Activated naive CD4-positive, alpha-beta T cell treated with anti-CD3 and anti-CD28 coated beads, Interleukin-2, amount 10 ng/mL, durations not matched to agents 7 days and 5 days (primary cell): ENCODE results near the gene TPRN.

Source experiments
- CTCF ChIA-PET: fragments of 350-600 bp; sonication (Branson Sonifier 250); formaldehyde crosslinking; loops from one replicate; lab custom pipeline; 2021; ENCODE audit warnings: antibody characterized with exemption; lab: Charles Lee
- DNase-seq: peaks from one replicate; pipeline ENCODE4 v3.0.0-alpha.2; 2020
- H3K27ac Mint-ChIP-seq: one replicate; pipeline ENCODE4 v1.8.0; 2021; ENCODE audit warnings: mild to moderate bottlenecking, moderate library complexity, mixed read lengths
- H3K27me3 Mint-ChIP-seq: one replicate; pipeline ENCODE4 v1.8.0; 2021; ENCODE audit warnings: mild to moderate bottlenecking, mixed read lengths
- H3K36me3 Mint-ChIP-seq: one replicate; pipeline ENCODE4 v1.8.0; 2021; ENCODE audit warnings: mixed read lengths
- H3K4me1 Mint-ChIP-seq: one replicate; pipeline ENCODE4 v1.8.0; 2021; ENCODE audit warnings: mixed read lengths
- H3K4me3 Mint-ChIP-seq: one replicate; pipeline ENCODE4 v1.8.0; 2021; ENCODE audit warnings: mild to moderate bottlenecking, moderate library complexity, mixed read lengths
- H3K9me3 Mint-ChIP-seq: one replicate; pipeline ENCODE4 v1.8.0; 2021; ENCODE audit warnings: mixed read lengths

Gene TPRN

DNA sequence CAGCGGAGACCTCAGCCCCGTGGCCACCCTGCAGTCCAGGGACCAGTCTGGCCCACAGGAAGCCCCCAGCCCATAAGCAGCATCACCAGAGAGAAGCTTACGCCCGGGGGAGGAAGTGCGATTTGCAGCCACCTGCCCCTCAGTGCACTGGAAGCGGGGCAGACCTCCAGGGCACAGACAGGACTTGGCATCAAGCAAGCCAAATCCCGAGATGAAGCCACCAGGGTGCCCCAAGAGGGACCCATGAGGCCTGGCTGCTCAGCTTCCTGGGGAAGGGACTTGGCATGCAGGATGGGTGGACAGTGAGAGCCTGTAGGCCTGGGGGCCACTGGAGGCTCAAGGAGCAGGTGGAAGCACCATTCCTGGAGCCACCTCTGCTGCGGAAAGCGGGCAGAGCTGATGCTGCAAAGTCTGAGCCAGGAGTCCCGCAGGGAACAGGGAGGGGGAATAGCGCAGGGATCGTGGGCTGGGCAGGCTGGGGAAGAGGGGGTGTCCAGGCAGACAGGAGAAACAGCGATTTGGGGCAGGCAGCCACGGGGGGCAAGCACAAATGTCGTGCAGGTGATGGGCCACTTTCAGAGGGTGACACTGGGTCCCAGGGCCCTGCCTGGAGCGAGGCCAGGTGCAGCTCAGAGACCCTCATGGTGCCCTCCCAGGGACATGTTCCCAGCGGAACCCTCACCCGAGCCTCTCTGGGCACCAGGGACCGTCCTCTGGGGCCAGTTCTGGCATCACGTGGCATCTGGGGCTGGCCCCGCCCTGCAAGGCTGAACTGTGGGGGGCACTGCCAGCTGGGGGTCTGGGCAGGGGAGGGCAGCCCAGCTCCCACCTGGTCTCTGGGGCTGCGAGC lies 33.9 kb downstream of the TPRN start:
- CTCF ChIA-PET = no interaction called here
- Mint-ChIP-seq H3K4me3 (no peak overlapping the region), H3K36me3 (no peaks in the 10 kb centered on the region), H3K27me3 (peaks cover 96% of the 10 kb centered on the region), H3K4me1 (peaks cover 2% of the 10 kb centered on the region), H3K9me3 (no peaks in the 10 kb centered on the region), H3K27ac (no peak overlapping the region)
- no peak for DNase-seq

DNA sequence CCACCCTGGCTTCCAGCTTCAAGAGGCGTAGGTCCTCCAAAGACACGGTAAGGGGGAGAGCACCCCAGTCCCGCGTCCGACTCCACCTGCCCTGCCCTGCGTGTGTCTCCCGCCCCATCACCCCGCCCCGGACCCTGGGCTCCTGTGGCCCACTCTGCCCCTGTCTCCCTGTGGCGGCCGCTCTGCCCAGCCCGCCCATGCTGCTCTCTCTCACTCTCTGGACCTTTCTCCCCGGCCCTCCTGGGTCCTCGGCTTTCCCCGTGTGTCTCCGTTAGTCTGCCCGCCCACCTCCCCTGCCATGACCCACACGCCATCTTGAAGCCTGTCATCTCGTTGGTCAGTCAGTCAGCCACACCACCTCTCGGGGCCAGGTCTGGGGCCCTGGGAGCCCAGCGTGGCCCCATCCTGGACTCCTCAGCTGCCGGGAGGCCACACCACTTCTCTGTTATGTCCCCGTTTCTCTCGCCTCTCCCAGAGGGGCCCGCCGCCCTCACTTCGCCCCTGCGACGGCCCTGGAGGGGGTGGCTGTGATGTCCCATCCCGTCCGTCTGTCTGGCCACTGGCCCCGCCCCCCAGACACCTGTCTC lies 35.2 kb downstream of the TPRN start:
- Mint-ChIP-seq H3K4me3 (no peak overlapping the region), H3K27ac (no peak overlapping the region), H3K36me3 (no peaks in the 10 kb centered on the region), H3K9me3 (no peaks in the 10 kb centered on the region), H3K4me1 (peaks cover 2% of the 10 kb centered on the region), H3K27me3 (peaks cover 96% of the 10 kb centered on the region)
- CTCF ChIA-PET = no interaction called here
- no peak for DNase-seq

DNA sequence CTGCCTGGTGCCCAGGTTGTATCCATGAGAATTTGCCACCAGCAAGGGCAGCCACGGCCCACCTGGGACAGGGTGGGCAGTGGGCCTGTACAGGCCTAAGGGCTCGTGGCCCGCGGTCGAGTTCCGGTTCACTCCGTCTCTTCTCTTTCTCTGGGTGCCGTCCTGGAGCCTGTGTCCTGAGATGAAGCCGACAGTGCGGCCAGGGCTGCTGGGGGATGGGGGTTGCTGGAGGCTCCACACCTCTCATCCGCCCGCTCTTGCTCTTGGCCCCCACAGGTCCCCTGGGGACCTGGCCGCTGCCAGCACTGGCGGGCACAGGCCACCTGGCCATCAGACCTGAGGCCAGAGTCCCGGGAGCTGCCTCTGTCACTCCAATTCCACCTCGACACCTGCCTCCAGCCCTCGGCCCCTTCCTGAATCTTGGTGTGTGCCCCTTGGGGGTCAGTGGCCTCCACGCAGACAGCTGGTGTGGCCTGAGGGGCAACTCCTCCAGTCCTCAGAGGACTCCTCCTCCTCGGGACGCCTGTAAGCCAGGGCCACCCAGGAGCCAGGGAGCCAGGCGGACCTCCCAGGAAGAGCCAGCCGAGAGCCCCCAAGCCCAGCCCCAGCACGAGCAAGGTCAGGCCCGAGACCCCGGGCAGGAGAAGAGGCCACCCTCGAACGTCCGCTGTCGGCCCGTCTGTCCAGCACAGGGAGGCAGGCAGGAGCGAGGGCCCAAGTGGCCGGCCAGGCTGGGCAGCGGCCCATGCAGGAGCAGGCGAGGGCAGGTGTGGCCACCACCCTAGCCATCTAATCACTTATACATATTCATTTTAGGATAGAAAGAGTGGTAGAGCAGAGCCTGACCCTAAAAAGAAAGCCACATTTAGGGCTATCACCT lies 35.9 kb downstream of the TPRN start:
- Mint-ChIP-seq H3K4me3 (no peak overlapping the region), H3K27ac (no peak overlapping the region), H3K27me3 (peaks cover 97% of the 10 kb centered on the region), H3K4me1 (peaks cover 2% of the 10 kb centered on the region), H3K9me3 (no peaks in the 10 kb centered on the region), H3K36me3 (no peaks in the 10 kb centered on the region)
- DNase-seq = no peak
- CTCF ChIA-PET = interaction anchor here (1.4 kb wide), 1 partner anchor 72 kb away, joined by 4 read pairs; no protein-coding TSS in a partner anchor

DNA sequence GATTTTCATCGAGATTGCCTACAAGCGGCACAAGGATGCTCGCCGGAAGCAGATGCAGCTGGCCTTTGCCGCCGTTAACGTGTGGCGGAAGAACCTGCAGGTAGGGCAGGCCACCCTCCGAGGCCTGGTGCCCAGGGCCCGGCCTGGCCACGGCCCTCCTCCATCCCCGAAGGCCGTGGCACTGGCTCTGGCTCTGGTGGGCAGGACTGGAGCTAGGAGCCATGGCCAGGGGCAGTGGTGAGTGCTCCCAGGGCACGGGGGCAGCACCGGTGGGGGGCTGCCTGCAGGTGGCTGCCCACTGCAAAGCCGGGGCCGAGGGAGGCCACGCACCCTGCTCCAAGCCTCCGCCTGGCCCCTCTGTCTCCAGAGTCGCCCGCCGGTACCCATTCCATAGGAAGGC lies 36.7 kb downstream of the TPRN start:
- Mint-ChIP-seq H3K4me1 (peaks cover 7% of the 10 kb centered on the region), H3K27me3 (peaks cover 97% of the 10 kb centered on the region), H3K9me3 (no peaks in the 10 kb centered on the region), H3K36me3 (no peaks in the 10 kb centered on the region), H3K27ac (no peak overlapping the region), H3K4me3 (no peak overlapping the region)
- DNase-seq = no peak
- CTCF ChIA-PET = interaction anchor here (1.3 to 1.4 kb wide), 2 partner anchors 12 to 73 kb away, joined by 4 to 8 read pairs; no protein-coding TSS in a partner anchor

DNA sequence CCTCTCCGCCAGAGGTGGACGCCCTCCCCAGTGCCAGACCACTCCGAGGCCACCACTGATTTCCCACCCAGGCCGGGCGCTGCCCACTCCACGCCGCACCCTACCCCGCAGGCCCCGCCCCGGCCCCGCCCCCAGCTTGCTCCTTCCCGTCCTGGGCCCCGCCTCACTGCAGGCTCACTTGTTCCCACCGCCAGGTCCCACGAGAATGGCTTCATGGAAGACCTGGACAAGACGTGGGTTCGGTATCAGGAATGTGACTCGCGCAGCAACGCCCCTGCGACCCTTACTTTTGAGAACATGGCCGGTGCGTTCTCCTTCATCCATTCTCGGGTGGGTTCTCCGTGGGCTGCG lies 37.2 kb downstream of the TPRN start:
- Mint-ChIP-seq H3K4me3 (no peak overlapping the region), H3K36me3 (no peaks in the 10 kb centered on the region), H3K4me1 (peaks cover 7% of the 10 kb centered on the region), H3K27ac (no peak overlapping the region), H3K9me3 (no peaks in the 10 kb centered on the region), H3K27me3 (peaks cover 97% of the 10 kb centered on the region)
- CTCF ChIA-PET = interaction anchor here (1.3 to 1.4 kb wide), 2 partner anchors 13 to 74 kb away, joined by 4 to 8 read pairs; no protein-coding TSS in a partner anchor
- no peak for DNase-seq

DNA sequence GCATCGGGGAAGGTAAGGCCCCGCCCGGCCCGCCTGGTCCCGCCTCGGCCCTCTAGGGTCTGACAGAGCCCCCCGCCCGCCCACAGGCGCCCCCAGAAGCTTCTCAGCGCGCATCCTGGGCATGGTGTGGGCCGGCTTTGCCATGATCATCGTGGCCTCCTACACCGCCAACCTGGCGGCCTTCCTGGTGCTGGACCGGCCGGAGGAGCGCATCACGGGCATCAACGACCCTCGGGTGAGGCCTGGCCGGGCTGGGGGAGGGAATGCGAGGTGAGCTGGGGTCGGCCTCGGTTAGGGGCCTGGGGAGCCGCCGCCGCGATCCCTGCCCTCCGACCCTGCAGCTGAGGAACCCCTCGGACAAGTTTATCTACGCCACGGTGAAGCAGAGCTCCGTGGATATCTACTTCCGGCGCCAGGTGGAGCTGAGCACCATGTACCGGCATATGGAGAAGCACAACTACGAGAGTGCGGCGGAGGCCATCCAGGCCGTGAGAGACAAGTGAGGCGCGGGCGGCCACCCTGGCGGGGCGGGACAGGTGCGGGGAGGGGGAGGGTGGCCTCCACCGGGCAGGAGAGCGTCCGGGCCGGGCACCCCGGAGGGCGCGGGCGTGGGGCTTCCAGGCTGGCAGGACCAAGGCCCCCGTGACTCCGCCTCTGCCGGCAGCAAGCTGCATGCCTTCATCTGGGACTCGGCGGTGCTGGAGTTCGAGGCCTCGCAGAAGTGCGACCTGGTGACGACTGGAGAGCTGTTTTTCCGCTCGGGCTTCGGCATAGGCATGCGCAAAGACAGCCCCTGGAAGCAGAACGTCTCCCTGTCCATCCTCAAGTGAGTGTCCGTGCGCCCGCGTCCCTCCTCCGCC lies 37.8 kb downstream of the TPRN start:
- no peak overlapping the region for H3K4me3 Mint-ChIP-seq
- CTCF ChIA-PET = interaction anchor here (1.3 to 1.4 kb wide), 2 partner anchors 13 to 74 kb away, joined by 4 to 8 read pairs; no protein-coding TSS in a partner anchor
- peaks cover 13% of the 10 kb centered on the region for H3K4me1 Mint-ChIP-seq
- peaks cover 97% of the 10 kb centered on the region for H3K27me3 Mint-ChIP-seq
- H3K27ac Mint-ChIP-seq = no peak overlapping the region
- H3K36me3 Mint-ChIP-seq = no peaks in the 10 kb centered on the region
- no peak for DNase-seq
- no peaks in the 10 kb centered on the region for H3K9me3 Mint-ChIP-seq

DNA sequence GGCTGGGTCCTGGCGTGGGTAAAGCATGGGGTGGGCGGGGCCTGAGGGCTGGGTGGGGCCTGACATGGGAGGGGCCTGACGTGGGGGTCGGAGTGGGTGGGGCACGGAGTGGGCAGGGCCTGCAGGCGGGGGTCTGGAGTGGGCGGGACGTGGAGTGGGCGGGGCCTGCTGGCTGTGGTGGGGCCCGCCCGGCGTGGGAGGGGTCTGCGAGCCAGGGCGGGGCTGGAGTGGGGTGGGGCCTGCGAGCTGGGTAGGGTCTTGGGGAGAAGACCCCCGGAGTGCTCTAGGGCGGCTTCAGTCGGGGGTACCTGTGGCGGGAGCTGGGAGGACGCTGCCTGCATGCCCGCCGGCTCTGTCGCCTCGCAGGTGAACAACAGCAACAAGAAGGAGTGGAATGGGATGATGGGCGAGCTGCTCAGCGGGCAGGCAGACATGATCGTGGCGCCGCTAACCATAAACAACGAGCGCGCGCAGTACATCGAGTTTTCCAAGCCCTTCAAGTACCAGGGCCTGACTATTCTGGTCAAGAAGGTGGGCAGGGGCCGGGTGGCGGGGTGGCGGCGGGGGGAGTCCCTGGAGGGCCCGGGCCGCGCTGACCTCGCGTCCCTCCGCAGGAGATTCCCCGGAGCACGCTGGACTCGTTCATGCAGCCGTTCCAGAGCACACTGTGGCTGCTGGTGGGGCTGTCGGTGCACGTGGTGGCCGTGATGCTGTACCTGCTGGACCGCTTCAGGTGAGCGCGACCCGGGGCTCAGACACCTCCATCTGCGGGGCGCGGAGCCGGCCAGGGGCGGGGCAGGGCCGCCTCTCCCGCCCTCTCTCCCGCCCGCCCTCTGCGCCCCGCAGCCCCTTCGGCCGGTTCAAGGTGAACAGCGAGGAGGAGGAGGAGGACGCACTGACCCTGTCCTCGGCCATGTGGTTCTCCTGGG lies 38.7 kb downstream of the TPRN start:
- Mint-ChIP-seq H3K27ac (no peak overlapping the region), H3K4me3 (no peak overlapping the region), H3K9me3 (no peaks in the 10 kb centered on the region), H3K36me3 (no peaks in the 10 kb centered on the region), H3K4me1 (peaks cover 17% of the 10 kb centered on the region), H3K27me3 (peaks cover 97% of the 10 kb centered on the region)
- CTCF ChIA-PET = no interaction called here
- DNase-seq = no peak

DNA sequence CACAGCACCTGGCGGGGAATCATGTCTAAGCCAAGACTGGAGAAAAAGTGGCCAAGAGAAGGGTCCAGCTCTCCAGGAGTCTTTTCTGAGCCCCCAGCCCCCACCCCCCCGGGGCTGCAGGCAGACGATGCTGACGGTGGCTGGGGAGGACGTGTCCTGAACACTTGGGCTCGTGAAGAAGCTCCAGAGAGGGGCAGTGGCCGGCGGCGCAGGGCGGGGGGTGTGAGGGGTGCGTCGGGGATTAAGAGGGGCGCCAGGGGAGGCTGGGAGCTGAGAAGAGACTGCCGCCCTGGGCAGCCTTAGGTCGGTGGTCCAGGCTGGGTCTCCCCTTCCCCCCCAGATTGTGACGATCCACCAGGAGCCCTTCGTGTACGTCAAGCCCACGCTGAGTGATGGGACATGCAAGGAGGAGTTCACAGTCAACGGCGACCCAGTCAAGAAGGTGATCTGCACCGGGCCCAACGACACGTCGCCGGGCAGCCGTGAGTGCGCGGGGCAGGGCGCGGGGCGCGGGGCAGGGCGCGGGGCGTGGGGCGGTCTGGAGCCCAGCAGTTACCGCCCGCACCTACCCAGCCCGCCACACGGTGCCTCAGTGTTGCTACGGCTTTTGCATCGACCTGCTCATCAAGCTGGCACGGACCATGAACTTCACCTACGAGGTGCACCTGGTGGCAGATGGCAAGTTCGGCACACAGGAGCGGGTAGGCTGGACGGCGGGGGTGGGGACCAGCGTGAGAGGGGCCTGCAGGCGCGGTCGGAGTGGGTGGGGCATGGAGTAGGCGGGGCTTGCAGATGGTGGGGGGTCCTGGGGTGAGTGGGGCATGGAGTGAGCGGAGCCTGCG lies 39.6 kb downstream of the TPRN start:
- DNase-seq = no peak
- peaks cover 20% of the 10 kb centered on the region for H3K4me1 Mint-ChIP-seq
- H3K27ac Mint-ChIP-seq = no peak overlapping the region
- no peak overlapping the region for H3K4me3 Mint-ChIP-seq
- H3K36me3 Mint-ChIP-seq = no peaks in the 10 kb centered on the region
- CTCF ChIA-PET = no interaction called here
- H3K27me3 Mint-ChIP-seq = peaks cover 97% of the 10 kb centered on the region
- no peaks in the 10 kb centered on the region for H3K9me3 Mint-ChIP-seq

DNA sequence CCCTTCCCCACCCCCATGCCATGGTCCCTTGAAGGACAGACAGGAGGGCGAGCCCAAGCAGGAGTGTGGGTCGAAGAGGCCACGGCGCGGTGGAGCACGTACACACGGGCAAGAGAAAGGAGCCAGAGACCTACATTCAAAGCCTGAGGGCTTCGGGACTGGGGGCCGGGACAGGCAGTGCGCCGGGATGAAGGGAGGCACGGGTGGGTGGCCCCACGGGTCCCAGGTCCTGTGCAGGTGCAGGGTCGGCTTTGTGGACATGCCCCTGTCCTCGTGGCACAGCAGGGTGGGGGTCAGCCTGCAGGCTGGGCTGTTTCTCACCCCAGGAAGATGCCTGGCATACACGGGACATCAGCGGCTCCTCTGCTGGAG lies 40.5 kb downstream of the TPRN start:
- Mint-ChIP-seq H3K27ac (no peak overlapping the region), H3K27me3 (peaks cover 97% of the 10 kb centered on the region), H3K4me1 (peaks cover 20% of the 10 kb centered on the region), H3K4me3 (no peak overlapping the region), H3K9me3 (no peaks in the 10 kb centered on the region), H3K36me3 (no peaks in the 10 kb centered on the region)
- CTCF ChIA-PET = no interaction called here
- DNase-seq = no peak

DNA sequence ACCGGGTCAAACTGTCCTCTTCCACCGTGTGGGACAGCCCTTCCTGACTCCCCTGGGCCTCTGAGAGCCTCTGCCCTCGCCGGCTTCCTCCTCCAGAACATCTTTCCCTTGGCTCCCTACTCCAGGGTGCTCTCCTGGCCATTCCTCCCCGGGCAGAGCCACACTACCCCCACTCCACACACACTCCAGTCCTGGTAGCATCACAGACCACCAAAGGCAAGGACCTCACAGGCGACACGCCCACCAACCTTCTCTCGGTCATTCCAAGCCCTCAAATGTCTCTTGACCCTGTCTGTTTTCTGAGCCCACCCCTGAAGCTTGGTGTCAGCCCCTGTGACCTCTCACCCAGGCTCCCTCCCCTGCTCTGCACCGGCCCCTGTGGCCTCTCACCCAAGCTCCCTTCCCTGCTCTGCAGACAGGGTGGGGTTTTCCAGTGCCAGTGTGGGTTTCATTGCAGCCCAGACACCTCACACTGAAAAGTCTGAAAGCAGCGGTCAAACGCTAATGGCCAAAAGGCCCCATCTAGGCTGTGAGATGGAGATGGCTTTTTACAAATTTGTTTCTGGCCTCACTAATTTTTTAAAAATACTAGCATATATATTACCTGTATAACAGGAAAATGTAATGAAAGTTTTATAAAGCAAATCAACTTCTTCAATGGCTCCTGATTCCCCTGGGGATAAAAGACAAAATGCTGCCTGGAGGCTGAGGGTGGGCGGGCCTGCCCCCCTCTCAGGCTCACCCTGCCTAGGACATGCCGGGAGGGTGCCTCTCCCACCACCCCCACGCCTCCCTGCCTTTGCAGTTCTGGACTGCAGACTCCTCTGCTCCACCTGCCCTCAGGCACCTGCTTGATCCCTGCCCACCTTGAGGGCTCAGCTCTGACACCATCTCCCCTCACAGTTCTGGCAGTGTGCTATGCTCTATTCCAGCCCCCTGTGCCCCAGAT lies 41.2 kb downstream of the TPRN start:
- H3K4me3 Mint-ChIP-seq = no peak overlapping the region
- H3K27me3 Mint-ChIP-seq = peaks cover 91% of the 10 kb centered on the region
- no peak for DNase-seq
- no peaks in the 10 kb centered on the region for H3K36me3 Mint-ChIP-seq
- H3K4me1 Mint-ChIP-seq = peaks cover 20% of the 10 kb centered on the region
- no peaks in the 10 kb centered on the region for H3K9me3 Mint-ChIP-seq
- H3K27ac Mint-ChIP-seq = no peak overlapping the region
- CTCF ChIA-PET = interaction anchor here (1.1 kb wide), 1 partner anchor 33 kb away, joined by 3 read pairs; no protein-coding TSS in a partner anchor

DNA sequence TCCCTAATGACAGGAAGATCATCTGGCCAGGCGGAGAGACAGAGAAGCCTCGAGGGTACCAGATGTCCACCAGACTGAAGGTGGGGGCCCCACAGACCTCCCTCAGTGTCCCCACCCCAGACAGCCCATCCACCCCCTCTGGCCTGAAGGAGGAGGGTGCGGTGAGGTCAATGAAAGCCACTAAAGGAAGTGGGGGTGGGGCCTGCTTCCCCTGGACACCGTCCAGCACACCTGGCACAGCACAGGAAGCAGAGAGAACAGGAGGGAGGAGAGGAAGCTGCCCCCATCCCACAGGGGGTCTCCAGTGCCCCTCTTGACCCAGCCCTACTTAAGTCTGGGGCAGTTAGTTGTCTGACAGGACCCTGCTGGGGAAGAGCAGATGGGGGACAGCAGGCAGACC lies 41.9 kb downstream of the TPRN start:
- peaks cover 86% of the 10 kb centered on the region for H3K27me3 Mint-ChIP-seq
- CTCF ChIA-PET = interaction anchor here (1.1 to 2.0 kb wide), 3 partner anchors 18 to 78 kb away, joined by 3 to 4 read pairs (median 3); no protein-coding TSS in a partner anchor
- H3K27ac Mint-ChIP-seq = no peak overlapping the region
- H3K4me1 Mint-ChIP-seq = peaks cover 20% of the 10 kb centered on the region
- DNase-seq = no peak
- H3K4me3 Mint-ChIP-seq = no peak overlapping the region
- H3K9me3 Mint-ChIP-seq = no peaks in the 10 kb centered on the region
- no peaks in the 10 kb centered on the region for H3K36me3 Mint-ChIP-seq
